ENCODE results near the gene IL1RAPL2. TPM values are rescaled to one million over a fixed set of nuclear protein-coding genes. Genes with fewer than 3 reads are reported as not detected.

Gene IL1RAPL2
- polyA plus RNA-seq, 1 of the 3 experiments (the other 2 are of a cell fraction) = 0.13 TPM

DNA sequence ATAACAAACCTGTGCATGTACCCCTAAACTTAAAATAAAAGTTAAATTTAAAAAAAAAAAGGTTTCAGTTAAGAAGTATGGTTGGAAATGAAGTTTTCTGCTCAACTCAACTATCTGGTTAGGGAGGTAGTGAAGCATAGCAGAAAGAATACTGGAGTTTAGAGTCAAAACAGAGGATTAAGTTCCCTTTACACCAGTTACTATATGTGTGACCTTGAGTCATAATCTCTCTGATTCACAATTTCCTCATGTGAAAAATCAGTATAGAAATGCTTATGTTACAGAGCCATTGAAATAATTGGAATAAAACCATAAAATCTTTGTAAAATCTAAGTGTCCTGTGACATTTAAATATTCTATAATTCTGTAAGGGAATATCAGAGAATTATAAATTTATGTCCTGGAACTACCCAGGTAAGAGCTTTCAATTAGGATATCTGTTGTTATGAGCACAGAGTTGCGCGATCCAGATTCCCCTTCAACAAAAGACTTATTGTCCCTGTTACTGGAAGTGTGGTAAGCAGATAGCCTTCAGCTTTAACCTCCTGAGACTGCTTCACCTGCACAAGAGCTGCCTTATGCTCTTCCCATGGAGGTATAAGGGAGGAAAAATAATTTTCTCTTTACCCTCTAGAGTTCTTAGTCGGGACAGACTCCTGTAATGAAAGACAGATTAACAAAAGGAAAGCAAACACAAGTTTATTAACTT, 1052.5 kb downstream of the IL1RAPL2 start:
- WGBS (ENCODE audit: low lambda C conversion rate) = 35% methylated on average over 3 of the region's 3 CpGs
- Histone ChIP-seq H3K36me3 (replicated peaks in 1 of 2; ENCODE audit: control insufficient read depth in 1 of 2, insufficient read depth in 2 of 2, low read length in 1 of 2) (no peaks in the 10 kb centered on the region), H3K9me2 (no peaks in the 10 kb centered on the region), H3K9ac (no peak overlapping the region), H3K4me1 (ENCODE audit: control insufficient read depth in 1 of 2, insufficient read depth in 2 of 2, low read depth in 1 of 2, low read length in 1 of 2) (no peaks in the 10 kb centered on the region), H4K20me1 (ENCODE audit: insufficient read depth) (no peaks in the 10 kb centered on the region), H3K4me3 (ENCODE audit: low read depth in 2 of 2, low read length in 1 of 2) (no peak overlapping the region), H3K27me3 (ENCODE audit: insufficient read depth) (no peaks in the 10 kb centered on the region), H3K79me2 (ENCODE audit: insufficient read depth) (no peaks in the 10 kb centered on the region), H3K9me3 (no peaks in the 10 kb centered on the region), H2AFZ (ENCODE audit: low read depth) (no peak overlapping the region), H3K4me2 (no peak overlapping the region), H3K27ac (ENCODE audit: low read depth in 2 of 2, low read length in 1 of 2) (no peak overlapping the region), H3F3A (replicated peaks; ENCODE audit: insufficient read depth) (no peaks in the 10 kb centered on the region)
- ChIA-PET POLR2A (no interaction called here), CTCF (no interaction called here)
- no peak for DNase-seq
- TF ChIP-seq, protein P1, sequence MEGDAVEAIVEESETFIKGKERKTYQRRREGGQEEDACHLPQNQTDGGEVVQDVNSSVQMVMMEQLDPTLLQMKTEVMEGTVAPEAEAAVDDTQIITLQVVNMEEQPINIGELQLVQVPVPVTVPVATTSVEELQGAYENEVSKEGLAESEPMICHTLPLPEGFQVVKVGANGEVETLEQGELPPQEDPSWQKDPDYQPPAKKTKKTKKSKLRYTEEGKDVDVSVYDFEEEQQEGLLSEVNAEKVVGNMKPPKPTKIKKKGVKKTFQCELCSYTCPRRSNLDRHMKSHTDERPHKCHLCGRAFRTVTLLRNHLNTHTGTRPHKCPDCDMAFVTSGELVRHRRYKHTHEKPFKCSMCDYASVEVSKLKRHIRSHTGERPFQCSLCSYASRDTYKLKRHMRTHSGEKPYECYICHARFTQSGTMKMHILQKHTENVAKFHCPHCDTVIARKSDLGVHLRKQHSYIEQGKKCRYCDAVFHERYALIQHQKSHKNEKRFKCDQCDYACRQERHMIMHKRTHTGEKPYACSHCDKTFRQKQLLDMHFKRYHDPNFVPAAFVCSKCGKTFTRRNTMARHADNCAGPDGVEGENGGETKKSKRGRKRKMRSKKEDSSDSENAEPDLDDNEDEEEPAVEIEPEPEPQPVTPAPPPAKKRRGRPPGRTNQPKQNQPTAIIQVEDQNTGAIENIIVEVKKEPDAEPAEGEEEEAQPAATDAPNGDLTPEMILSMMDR (IDR thresholded peaks at IDR 0.05) = no peak
- TF ChIP-seq SMC3 (IDR thresholded peaks at IDR 0.05; ENCODE audit: low read depth, low read length) (no peak), TCF12 (IDR thresholded peaks at IDR 0.05) (no peak), EZH2phosphoT487 (IDR thresholded peaks at IDR 0.05; ENCODE audit: borderline replicate concordance, low read depth) (no peak), NFIC (IDR thresholded peaks at IDR 0.05; ENCODE audit: borderline replicate concordance) (no peak), POLR2AphosphoS5 (IDR thresholded peaks at IDR 0.05; ENCODE audit: low read depth, low read length) (no peak)

GRCh38 chrX:105634180-105634579, 1068.2 kb downstream of the IL1RAPL2 start:
- no peak overlapping the region for H3K4me3 ChIP-seq (ENCODE audit: low read depth in 2 of 2, low read length in 1 of 2)
- no peaks in the 10 kb centered on the region for H4K20me1 ChIP-seq (ENCODE audit: insufficient read depth)
- no peaks in the 10 kb centered on the region for H3K9me3 ChIP-seq
- no peaks in the 10 kb centered on the region for H3K4me1 ChIP-seq (ENCODE audit: control insufficient read depth in 1 of 2, insufficient read depth in 2 of 2, low read depth in 1 of 2, low read length in 1 of 2)
- no peak for DNase-seq
- H3F3A ChIP-seq (replicated peaks; ENCODE audit: insufficient read depth) = no peaks in the 10 kb centered on the region
- H2AFZ ChIP-seq (ENCODE audit: low read depth) = no peak overlapping the region
- H3K4me2 ChIP-seq = no peak overlapping the region
- TF ChIP-seq, protein P1 (IDR thresholded peaks at IDR 0.05) = no peak
- TF ChIP-seq GATA2 (CRISPR knock-in tag; IDR thresholded peaks at IDR 0.05) = no peak
- no peak for TF ChIP-seq CHD2 (IDR thresholded peaks at IDR 0.05; ENCODE audit: low read length, partially characterized antibody)
- TF ChIP-seq RCOR1 (IDR thresholded peaks at IDR 0.05; ENCODE audit: low read length) = no peak
- TF ChIP-seq NFIC (IDR thresholded peaks at IDR 0.05; ENCODE audit: borderline replicate concordance) = no peak
- TF ChIP-seq EP300 (IDR thresholded peaks at IDR 0.05; ENCODE audit: borderline replicate concordance in 1 of 2, low read depth in 1 of 2, low read length in 1 of 2) = no peak
- no peak for TF ChIP-seq ELF1 (IDR thresholded peaks at IDR 0.05)
- TF ChIP-seq, protein P2, sequence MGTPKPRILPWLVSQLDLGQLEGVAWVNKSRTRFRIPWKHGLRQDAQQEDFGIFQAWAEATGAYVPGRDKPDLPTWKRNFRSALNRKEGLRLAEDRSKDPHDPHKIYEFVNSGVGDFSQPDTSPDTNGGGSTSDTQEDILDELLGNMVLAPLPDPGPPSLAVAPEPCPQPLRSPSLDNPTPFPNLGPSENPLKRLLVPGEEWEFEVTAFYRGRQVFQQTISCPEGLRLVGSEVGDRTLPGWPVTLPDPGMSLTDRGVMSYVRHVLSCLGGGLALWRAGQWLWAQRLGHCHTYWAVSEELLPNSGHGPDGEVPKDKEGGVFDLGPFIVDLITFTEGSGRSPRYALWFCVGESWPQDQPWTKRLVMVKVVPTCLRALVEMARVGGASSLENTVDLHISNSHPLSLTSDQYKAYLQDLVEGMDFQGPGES (IDR thresholded peaks at IDR 0.05; ENCODE audit: low read depth, low read length) = no peak
- TF ChIP-seq, protein P3, sequence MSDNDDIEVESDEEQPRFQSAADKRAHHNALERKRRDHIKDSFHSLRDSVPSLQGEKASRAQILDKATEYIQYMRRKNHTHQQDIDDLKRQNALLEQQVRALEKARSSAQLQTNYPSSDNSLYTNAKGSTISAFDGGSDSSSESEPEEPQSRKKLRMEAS (IDR thresholded peaks at IDR 0.05; ENCODE audit: low read depth) = no peak
- TF ChIP-seq, protein P4, sequence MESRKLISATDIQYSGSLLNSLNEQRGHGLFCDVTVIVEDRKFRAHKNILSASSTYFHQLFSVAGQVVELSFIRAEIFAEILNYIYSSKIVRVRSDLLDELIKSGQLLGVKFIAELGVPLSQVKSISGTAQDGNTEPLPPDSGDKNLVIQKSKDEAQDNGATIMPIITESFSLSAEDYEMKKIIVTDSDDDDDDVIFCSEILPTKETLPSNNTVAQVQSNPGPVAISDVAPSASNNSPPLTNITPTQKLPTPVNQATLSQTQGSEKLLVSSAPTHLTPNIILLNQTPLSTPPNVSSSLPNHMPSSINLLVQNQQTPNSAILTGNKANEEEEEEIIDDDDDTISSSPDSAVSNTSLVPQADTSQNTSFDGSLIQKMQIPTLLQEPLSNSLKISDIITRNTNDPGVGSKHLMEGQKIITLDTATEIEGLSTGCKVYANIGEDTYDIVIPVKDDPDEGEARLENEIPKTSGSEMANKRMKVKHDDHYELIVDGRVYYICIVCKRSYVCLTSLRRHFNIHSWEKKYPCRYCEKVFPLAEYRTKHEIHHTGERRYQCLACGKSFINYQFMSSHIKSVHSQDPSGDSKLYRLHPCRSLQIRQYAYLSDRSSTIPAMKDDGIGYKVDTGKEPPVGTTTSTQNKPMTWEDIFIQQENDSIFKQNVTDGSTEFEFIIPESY (IDR thresholded peaks at IDR 0.05; ENCODE audit: borderline replicate concordance, low read depth) = no peak
- no peak for TF ChIP-seq JUND (IDR thresholded peaks at IDR 0.05)
- no peak for TF ChIP-seq TEAD4 (IDR thresholded peaks at IDR 0.05; ENCODE audit: borderline replicate concordance, insufficient read depth)
- TF ChIP-seq FOSL2 (IDR thresholded peaks at IDR 0.05; ENCODE audit: borderline replicate concordance, low read depth) = no peak
- no peak for TF ChIP-seq RAD21 (IDR thresholded peaks at IDR 0.05; ENCODE audit: low read length)
- TF ChIP-seq MXI1 (IDR thresholded peaks at IDR 0.05; ENCODE audit: low read depth, low read length) = no peak
- no peak for TF ChIP-seq YY1 (IDR thresholded peaks at IDR 0.05; ENCODE audit: low read depth)
- TF ChIP-seq MEF2A (IDR thresholded peaks at IDR 0.05; ENCODE audit: borderline replicate concordance, low read depth) = no peak
- no peaks in the 10 kb centered on the region for H3K27me3 ChIP-seq (ENCODE audit: insufficient read depth)
- ChIA-PET CTCF (interaction anchor here (1.6 kb wide), 1 partner anchor 57 kb away, joined by 3 read pairs; no protein-coding TSS in a partner anchor), POLR2A (no interaction called here)
- no peaks in the 10 kb centered on the region for H3K79me2 ChIP-seq (ENCODE audit: insufficient read depth)
- H3K9ac ChIP-seq = no peak overlapping the region
- no peak overlapping the region for H3K27ac ChIP-seq (ENCODE audit: low read depth in 2 of 2, low read length in 1 of 2)
- no peaks in the 10 kb centered on the region for H3K9me2 ChIP-seq
- H3K36me3 ChIP-seq (replicated peaks in 1 of 2; ENCODE audit: control insufficient read depth in 1 of 2, insufficient read depth in 2 of 2, low read length in 1 of 2) = no peaks in the 10 kb centered on the region

All from SK-N-SH (cell line).